Hepatocyte (in vitro differentiated cells): Measurements from ENCODE around the gene CAD. TPM values are rescaled to one million over a fixed set of nuclear protein-coding genes. Genes with fewer than 3 reads are reported as not detected.

ENCODE experiments used
- DNase-seq: peaks from one replicate; pipeline ENCODE4 v3.0.0-alpha.2; 2016; ENCODE audit warnings: low spot score
- H2AFZ ChIP-seq: fragments of 200-600 bp; sonication (generic); 2 replicates; pipeline ENCODE4 v1.6.0; 2016; ENCODE audit warnings: antibody characterized with exemption, mild to moderate bottlenecking
- H3K27ac ChIP-seq: fragments of 200-600 bp; sonication (generic); 2 replicates; pipeline ENCODE4 v1.5.1; 2016; ENCODE audit warnings: mild to moderate bottlenecking
- H3K27me3 ChIP-seq: fragments of 200-600 bp; sonication (generic); 2 replicates; pipeline ENCODE4 v1.6.1; 2016
- H3K36me3 ChIP-seq: fragments of 200-600 bp; sonication (generic); replicated peaks from 2 replicates; pipeline ENCODE4 v1.5.1; 2016; ENCODE audit warnings: low read depth; ENCODE audit not compliant: insufficient read depth
- H3K4me1 ChIP-seq: fragments of 200-600 bp; sonication (generic); 2 replicates; pipeline ENCODE4 v1.5.1; 2016; ENCODE audit warnings: mild to moderate bottlenecking, moderate library complexity; ENCODE audit not compliant: insufficient read depth
- H3K4me2 ChIP-seq: fragments of 200-600 bp; sonication (generic); 2 replicates; pipeline ENCODE4 v1.6.0; 2016
- H3K4me3 ChIP-seq: fragments of 200-600 bp; sonication (generic); 2 replicates; pipeline ENCODE4 v1.5.1; 2016; ENCODE audit warnings: mild to moderate bottlenecking
- H3K79me2 ChIP-seq: fragments of 200-600 bp; sonication (generic); 2 replicates; pipeline ENCODE4 v1.6.0; 2017; ENCODE audit warnings: mild to moderate bottlenecking
- H3K9me2 ChIP-seq: fragments of 200-600 bp; sonication (generic); replicated peaks from 2 replicates; pipeline ENCODE4 v1.6.0; 2017; ENCODE audit warnings: mild to moderate bottlenecking; ENCODE audit not compliant: insufficient read depth
- H3K9me3 ChIP-seq: fragments of 200-600 bp; sonication (generic); 2 replicates; pipeline ENCODE4 v1.5.1; 2016; ENCODE audit warnings: low read depth, mild to moderate bottlenecking
- H4K20me1 ChIP-seq: fragments of 200-600 bp; sonication (generic); 2 replicates; pipeline ENCODE4 v1.6.0; 2016; ENCODE audit warnings: mild to moderate bottlenecking; ENCODE audit not compliant: insufficient read depth, poor library complexity, severe bottlenecking
- EZH2 ChIP-seq: fragments of 200-600 bp; sonication (generic); IDR thresholded peaks from 2 replicates; pipeline ENCODE4 v1.6.1; 2016; ENCODE audit warnings: antibody characterized with exemption, mild to moderate bottlenecking, borderline replicate concordance
- EZH2phosphoT487 ChIP-seq: fragments of 200-600 bp; sonication (generic); IDR thresholded peaks from one replicate; pipeline ENCODE4 v1.6.1; 2018; ENCODE audit warnings: antibody characterized with exemption, mild to moderate bottlenecking, low read depth, moderate library complexity; ENCODE audit not compliant: unreplicated experiment, severe bottlenecking
- WGBS: methylation state at CpG from one replicate; pipeline ENCODE4 v1.1.6; 2016; ENCODE audit warnings: low lambda C conversion rate; ENCODE audit errors: missing lambda C conversion rate; 5-methylcytosine and 5-hydroxymethylcytosine counted together
- polyA plus RNA-seq: library from polyadenylated mRNA; unstranded; fragments of >200 nt; fragmentation: Nextera tagmentation; extraction: Ambion mirVana; gene quantifications from 2 replicates; pipeline ENCODE4 v1.2.1, GENCODE V29; 2016
- total RNA-seq: library from RNA; depleted of rRNA; stranded (reverse); fragments of >200 nt; gene quantifications from 2 replicates; pipeline ENCODE4 v1.2.3, GENCODE V29; 2014
- TF ChIP-seq, protein P1 (sequence below): fragments of 200-600 bp; sonication (generic); IDR thresholded peaks from 2 replicates; pipeline ENCODE4 v1.5.1; 2016; ENCODE audit warnings: antibody characterized with exemption, mild to moderate bottlenecking; ENCODE audit not compliant: poor library complexity

CAD gene
- total and polyA plus RNA-seq, 2 experiments from 2014 or later, result 16.6 to 20.7 TPM

DNA sequence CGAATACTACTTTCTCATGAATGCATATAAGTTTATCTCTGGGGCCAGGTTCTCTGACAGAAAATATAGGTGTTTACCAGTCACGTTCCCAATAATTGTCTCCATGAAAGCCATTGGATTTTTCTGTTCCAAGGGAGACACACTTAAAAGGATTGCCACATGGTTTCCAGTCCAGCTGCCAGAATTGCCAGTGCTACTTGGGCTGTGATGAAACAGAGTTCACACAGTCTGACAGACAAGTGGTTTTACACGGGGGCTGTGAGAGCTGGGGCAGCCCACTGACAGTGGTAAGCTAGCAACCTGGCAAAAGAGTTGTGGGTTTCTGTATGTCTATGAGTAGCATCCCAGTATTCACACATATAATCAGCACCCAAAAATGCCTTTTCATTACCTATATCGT, 33.1 kb upstream of the CAD start:
- H3K4me3 ChIP-seq, result no peak overlapping the region
- H3K4me1 ChIP-seq, result no peaks in the 10 kb centered on the region
- no peaks in the 10 kb centered on the region for H4K20me1 ChIP-seq
- 70% methylated on average over 4 of the region's 4 CpGs for WGBS
- H3K4me2 ChIP-seq, result no peak overlapping the region
- no peaks in the 10 kb centered on the region for H3K9me2 ChIP-seq
- H3K36me3 ChIP-seq, result no peaks in the 10 kb centered on the region
- no peaks in the 10 kb centered on the region for H3K9me3 ChIP-seq
- H2AFZ ChIP-seq, result no peak overlapping the region
- no peak for DNase-seq
- H3K27ac ChIP-seq, result no peak overlapping the region
- TF ChIP-seq EZH2phosphoT487, result no peak
- TF ChIP-seq EZH2, result no peak
- TF ChIP-seq, protein P1, sequence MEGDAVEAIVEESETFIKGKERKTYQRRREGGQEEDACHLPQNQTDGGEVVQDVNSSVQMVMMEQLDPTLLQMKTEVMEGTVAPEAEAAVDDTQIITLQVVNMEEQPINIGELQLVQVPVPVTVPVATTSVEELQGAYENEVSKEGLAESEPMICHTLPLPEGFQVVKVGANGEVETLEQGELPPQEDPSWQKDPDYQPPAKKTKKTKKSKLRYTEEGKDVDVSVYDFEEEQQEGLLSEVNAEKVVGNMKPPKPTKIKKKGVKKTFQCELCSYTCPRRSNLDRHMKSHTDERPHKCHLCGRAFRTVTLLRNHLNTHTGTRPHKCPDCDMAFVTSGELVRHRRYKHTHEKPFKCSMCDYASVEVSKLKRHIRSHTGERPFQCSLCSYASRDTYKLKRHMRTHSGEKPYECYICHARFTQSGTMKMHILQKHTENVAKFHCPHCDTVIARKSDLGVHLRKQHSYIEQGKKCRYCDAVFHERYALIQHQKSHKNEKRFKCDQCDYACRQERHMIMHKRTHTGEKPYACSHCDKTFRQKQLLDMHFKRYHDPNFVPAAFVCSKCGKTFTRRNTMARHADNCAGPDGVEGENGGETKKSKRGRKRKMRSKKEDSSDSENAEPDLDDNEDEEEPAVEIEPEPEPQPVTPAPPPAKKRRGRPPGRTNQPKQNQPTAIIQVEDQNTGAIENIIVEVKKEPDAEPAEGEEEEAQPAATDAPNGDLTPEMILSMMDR, result no peak
- peaks cover 2% of the 10 kb centered on the region for H3K27me3 ChIP-seq
- no peaks in the 10 kb centered on the region for H3K79me2 ChIP-seq

DNA sequence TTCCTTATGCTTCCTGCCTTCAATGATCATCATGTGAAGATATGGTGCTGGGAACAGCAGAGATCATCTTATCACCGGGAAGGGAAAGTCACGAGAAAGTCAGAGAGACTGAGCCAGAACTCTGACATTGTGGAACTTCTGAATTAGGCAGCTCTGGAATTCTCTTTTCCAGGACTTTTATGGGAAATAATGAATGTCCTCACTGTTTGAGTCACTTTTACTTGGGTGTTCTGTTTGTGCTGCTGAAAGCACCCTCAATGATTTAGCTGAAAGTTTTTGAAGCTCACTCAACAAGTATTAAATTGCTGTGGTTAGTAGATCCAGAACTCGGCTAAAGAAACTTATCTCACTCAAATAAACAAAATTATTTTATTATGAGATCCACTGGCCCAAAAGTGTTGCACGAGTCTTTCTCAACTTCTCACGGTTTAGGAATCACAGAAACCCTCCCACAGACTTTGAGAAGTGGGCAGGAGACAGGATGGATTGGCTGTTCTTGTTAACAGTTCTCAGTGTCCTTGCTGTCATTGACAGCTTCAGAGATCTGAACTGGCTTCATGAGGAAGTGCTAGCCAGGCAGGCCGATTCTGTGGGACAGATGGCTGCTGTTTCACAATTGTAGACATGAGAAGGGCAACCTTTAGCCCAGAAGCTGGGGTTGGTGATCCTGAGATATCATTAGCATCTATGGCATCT, 31.7 kb upstream of the CAD start:
- no peaks in the 10 kb centered on the region for H3K27me3 ChIP-seq
- no peaks in the 10 kb centered on the region for H3K79me2 ChIP-seq
- TF ChIP-seq, protein P1, result no peak
- TF ChIP-seq EZH2, result no peak
- no peak for TF ChIP-seq EZH2phosphoT487
- peak overlapping the region; percentile 68 for H3K27ac ChIP-seq
- H3K9me2 ChIP-seq, result no peaks in the 10 kb centered on the region
- DNase-seq, result peak; percentile 19
- H3K9me3 ChIP-seq, result no peaks in the 10 kb centered on the region
- H3K36me3 ChIP-seq, result no peaks in the 10 kb centered on the region
- no peaks in the 10 kb centered on the region for H4K20me1 ChIP-seq
- no peak overlapping the region for H2AFZ ChIP-seq
- 51% methylated on average over 6 of the region's 6 CpGs for WGBS
- no peak overlapping the region for H3K4me3 ChIP-seq
- peak overlapping the region; percentile 6 for H3K4me2 ChIP-seq
- no peaks in the 10 kb centered on the region for H3K4me1 ChIP-seq

DNA sequence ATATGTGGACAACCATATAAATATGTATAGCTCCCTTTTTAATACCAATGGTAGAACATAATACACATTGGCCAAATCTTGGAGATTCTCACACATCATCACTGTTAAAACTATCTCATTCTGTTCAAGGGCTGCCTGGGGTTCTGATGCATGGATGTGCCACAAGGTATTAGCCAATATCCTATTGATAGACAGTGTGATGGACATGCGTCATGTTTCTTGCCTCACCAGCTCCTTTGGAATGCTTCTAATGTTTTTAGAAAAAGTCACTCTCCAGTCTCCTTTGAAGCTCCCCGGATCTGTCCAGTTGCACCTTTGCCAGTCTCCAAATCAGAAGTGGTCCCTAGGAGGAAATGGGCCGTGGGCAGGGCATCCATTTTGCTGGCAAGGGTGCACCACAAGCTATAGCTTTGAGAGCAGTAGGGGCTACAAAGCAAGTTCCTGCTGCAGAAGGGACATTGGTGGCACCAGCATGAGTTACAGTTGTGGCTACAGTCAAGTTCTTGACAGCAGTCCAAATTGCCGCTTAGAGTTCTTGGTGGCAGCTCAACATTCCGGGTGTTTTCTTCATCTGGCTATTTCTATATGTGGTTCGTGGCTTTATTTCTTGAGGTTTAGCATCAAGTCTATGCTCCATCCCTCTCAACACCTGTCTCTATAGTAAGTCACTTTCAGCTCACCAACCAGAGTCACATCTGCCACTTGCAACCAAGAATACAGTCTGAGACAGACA, 30.4 kb upstream of the CAD start:
- no peaks in the 10 kb centered on the region for H4K20me1 ChIP-seq
- no peaks in the 10 kb centered on the region for H3K27me3 ChIP-seq
- H3K79me2 ChIP-seq, result no peaks in the 10 kb centered on the region
- H3K9me2 ChIP-seq, result no peaks in the 10 kb centered on the region
- no peak overlapping the region for H2AFZ ChIP-seq
- no peaks in the 10 kb centered on the region for H3K36me3 ChIP-seq
- TF ChIP-seq, protein P1, result no peak
- no peak for TF ChIP-seq EZH2phosphoT487
- no peak for TF ChIP-seq EZH2
- no peak overlapping the region for H3K4me2 ChIP-seq
- DNase-seq, result no peak
- no peaks in the 10 kb centered on the region for H3K4me1 ChIP-seq
- no peak overlapping the region for H3K4me3 ChIP-seq
- no peaks in the 10 kb centered on the region for H3K9me3 ChIP-seq
- H3K27ac ChIP-seq, result no peak overlapping the region
- 78% methylated on average over 6 of the region's 6 CpGs for WGBS
